Endodermal cell (in vitro differentiated cells): Measurements from ENCODE around the gene ITGB3. TPM values are rescaled to one million over a fixed set of nuclear protein-coding genes. Genes with fewer than 3 reads are reported as not detected.
A peak's percentile ranks its signal among the peaks of the same experiment; 100 is the strongest.

Source experiments
- DNase-seq: peaks from one replicate; pipeline ENCODE4 v3.0.0-alpha.2; 2017
- H3K27ac ChIP-seq: 2 replicates; pipeline ENCODE4 v1.5.1; 2013; ENCODE audit warnings: mild to moderate bottlenecking, low read depth, low read length, moderate library complexity
- H3K27me3 ChIP-seq: 2 replicates; pipeline ENCODE4 v1.6.1; 2013; ENCODE audit warnings: mild to moderate bottlenecking, low read length, moderate library complexity; ENCODE audit not compliant: insufficient read depth, control insufficient read depth, poor library complexity, severe bottlenecking
- H3K36me3 ChIP-seq: 2 replicates; pipeline ENCODE4 v1.7.0; 2013; ENCODE audit warnings: mild to moderate bottlenecking, low read length, moderate library complexity; ENCODE audit not compliant: control insufficient read depth, insufficient read depth
- H3K4me1 ChIP-seq: one replicate; pipeline ENCODE4 v1.7.0; 2013; ENCODE audit warnings: low read length; ENCODE audit not compliant: control insufficient read depth, insufficient read depth
- H3K4me3 ChIP-seq: 2 replicates; pipeline ENCODE4 v1.5.1; 2013; ENCODE audit warnings: mild to moderate bottlenecking, low read length, moderate library complexity
- H3K9ac ChIP-seq: 2 replicates; pipeline ENCODE4 v1.6.1; 2013; ENCODE audit warnings: mild to moderate bottlenecking, low read length, moderate library complexity; ENCODE audit not compliant: poor library complexity, severe bottlenecking; ENCODE audit errors: extremely low read depth
- H3K9me3 ChIP-seq: 2 replicates; pipeline ENCODE4 v1.6.1; 2013; ENCODE audit warnings: mild to moderate bottlenecking, low read length, moderate library complexity; ENCODE audit not compliant: control insufficient read depth
- H3K27ac Mint-ChIP-seq: 2 replicates; pipeline ENCODE4 v1.8.0; 2020; ENCODE audit warnings: mixed read lengths
- H3K27me3 Mint-ChIP-seq: 2 replicates; pipeline ENCODE4 v1.8.0; 2021; ENCODE audit warnings: mild to moderate bottlenecking, mixed read lengths; ENCODE audit not compliant: insufficient read depth
- H3K36me3 Mint-ChIP-seq: 2 replicates; pipeline ENCODE4 v1.8.0; 2020; ENCODE audit warnings: low read depth, mixed read lengths
- H3K4me1 Mint-ChIP-seq: 2 replicates; pipeline ENCODE4 v1.8.0; 2020; ENCODE audit warnings: mixed read lengths
- H3K4me3 Mint-ChIP-seq: 2 replicates; pipeline ENCODE4 v1.8.0; 2020; ENCODE audit warnings: mild to moderate bottlenecking, moderate library complexity, mixed read lengths
- H3K9me3 Mint-ChIP-seq: 2 replicates; pipeline ENCODE4 v1.8.0; 2020; ENCODE audit warnings: mild to moderate bottlenecking, mixed read lengths
- CTCF ChIP-seq: fragments of 200-600 bp; sonication (generic); conservative IDR thresholded peaks from 2 replicates; pipeline ENCODE4 v1.5.0; 2021; ENCODE audit warnings: antibody characterized with exemption, mild to moderate bottlenecking
- WGBS, 2 experiments: methylation state at CpG; one replicate each; pipeline versions ENCODE4 v1.1.5 to v1.1.7; 2013; ENCODE audit warnings: missing lambda C conversion rate in 2 of 2, mixed read lengths in 1 of 2; ENCODE audit not compliant: insufficient coverage in 1 of 2, insufficient read length in 1 of 2; 5-methylcytosine and 5-hydroxymethylcytosine counted together
- long read RNA-seq, 4 experiments: library from polyadenylated mRNA in 2 of 4; library from RNA in 1 of 4; library from capped mRNA in 1 of 4; stranded (forward) in 3 of 4; unstranded in 1 of 4; transcript quantifications; one replicate each; pipeline ENCODE4 v2.0.0, GENCODE V29; 2020 to 2021; ENCODE audit warnings: inconsistent platforms in 1 of 4
- polyA plus RNA-seq, 2 experiments: library from polyadenylated mRNA; stranded (reverse); fragments of 50-300 nt; gene quantifications; one replicate each; pipeline ENCODE4 v1.2.3, GENCODE V29; 2013
- total RNA-seq, 2 donors: library from RNA; stranded (reverse); fragmentation: NEBNext Ultra II Directional in 1 of 2; extraction: Animal tissue kit (Norgen Biotek cat#: 25700) in 1 of 2; gene quantifications; 2 replicates in 1 of 2; 3 replicates in 1 of 2; pipeline ENCODE4 v1.2.1, GENCODE V29; 2021

The ITGB3 gene
- total RNA-seq: under 1 TPM; 0.51 to 0.73 TPM
- 0.18 TPM for polyA plus RNA-seq (2013, experiment 1 of 2)
- polyA plus RNA-seq (2013, experiment 2 of 2): 0.33 TPM
- long read RNA-seq, experiment 1, partial matches to known transcripts: 0 of 1 reads
- long read RNA-seq, experiment 1, other reads (novel, unspliced or antisense): 0 of 1 reads
- long read RNA-seq, experiment 2, partial matches to known transcripts: 0 of 1 reads
- long read RNA-seq, experiment 2, other reads (novel, unspliced or antisense): 1 of 1 reads
- long read RNA-seq, experiment 3: 0 reads
- long read RNA-seq, experiment 4: 0 reads

GRCh38 chr17:47253541-47254402, at the start of gene ITGB3:
Gene ITGB3, plus strand, starts transcription at chr17:47253827. Its CDS starts 35 bp downstream, at chr17:47253862.
- H3K4me1 Mint-ChIP-seq: peaks cover 23% of the 10 kb centered on the region
- DNase-seq: peak; percentile 95
- H3K36me3 Mint-ChIP-seq: no peaks in the 10 kb centered on the region
- no peaks in the 10 kb centered on the region for H3K9me3 ChIP-seq
- H3K9me3 Mint-ChIP-seq: no peaks in the 10 kb centered on the region
- no peak within 1 kb of the TSS for H3K9ac ChIP-seq
- H3K4me3 ChIP-seq: peak within 1 kb of the TSS; percentile 81
- TF ChIP-seq CTCF: peak; percentile 72
- peaks cover 54% of the 10 kb centered on the region for H3K27me3 Mint-ChIP-seq
- no peaks in the 10 kb centered on the region for H3K36me3 ChIP-seq
- no peak within 1 kb of the TSS for H3K27ac ChIP-seq
- H3K4me3 Mint-ChIP-seq: peak within 1 kb of the TSS; percentile 74
- no peak within 1 kb of the TSS for H3K27ac Mint-ChIP-seq
- H3K27me3 ChIP-seq: peaks cover 29% of the 10 kb centered on the region
- H3K4me1 ChIP-seq: no peaks in the 10 kb centered on the region
- 1 to 3% methylated on average over 49 to 108 of the region's 112 CpGs for WGBS, 2 experiments

- Mint-ChIP-seq H3K4me3 (no peak overlapping the region), H3K27ac (no peak overlapping the region), H3K27me3 (peaks cover 4% of the 10 kb centered on the region), H3K36me3 (no peaks in the 10 kb centered on the region), H3K9me3 (no peaks in the 10 kb centered on the region), H3K4me1 (peaks cover 23% of the 10 kb centered on the region)
- no peak overlapping the region for H3K27ac ChIP-seq
- no peaks in the 10 kb centered on the region for H3K27me3 ChIP-seq
- no peak for DNase-seq
- no peaks in the 10 kb centered on the region for H3K9me3 ChIP-seq
- no peak overlapping the region for H3K9ac ChIP-seq
- H3K4me1 ChIP-seq: peaks cover 7% of the 10 kb centered on the region
- no peaks in the 10 kb centered on the region for H3K36me3 ChIP-seq
- TF ChIP-seq CTCF: no peak
- H3K4me3 ChIP-seq: no peak overlapping the region
- 90 to 100% methylated on average over 1 to 6 of the region's 6 CpGs for WGBS, 2 experiments
Measured at GRCh38 chr17:47203984-47204721, 49.5 kb upstream of the ITGB3 start.

GRCh38 chr17:47204722-47205418, 48.8 kb upstream of the ITGB3 start:
- WGBS, 2 experiments: 84 to 88% methylated on average over 4 to 6 of the region's 6 CpGs
- no peaks in the 10 kb centered on the region for H3K9me3 ChIP-seq

More at GRCh38 chr17:47204722-47205418, 48.8 kb upstream of the ITGB3 start:
- no peaks in the 10 kb centered on the region for H3K9me3 Mint-ChIP-seq
- peaks cover 4% of the 10 kb centered on the region for H3K27me3 Mint-ChIP-seq
- no peak overlapping the region for H3K4me3 Mint-ChIP-seq
- H3K27ac Mint-ChIP-seq: peak overlapping the region; percentile 32
- no peak overlapping the region for H3K27ac ChIP-seq
- H3K4me1 ChIP-seq: peaks cover 7% of the 10 kb centered on the region
- H3K9ac ChIP-seq: no peak overlapping the region
- H3K27me3 ChIP-seq: no peaks in the 10 kb centered on the region
- peaks cover 31% of the 10 kb centered on the region for H3K4me1 Mint-ChIP-seq
- H3K4me3 ChIP-seq: no peak overlapping the region
- no peak for DNase-seq
- H3K36me3 Mint-ChIP-seq: no peaks in the 10 kb centered on the region
- H3K36me3 ChIP-seq: no peaks in the 10 kb centered on the region
- no peak for TF ChIP-seq CTCF
